OCI-LY7 (cell line): ENCODE data around the gene SRGAP3. TPM values are rescaled to one million over a fixed set of nuclear protein-coding genes. Genes with fewer than 3 reads are reported as not detected.

ENCODE experiments used
- BruUV-seq: library from RNA; stranded (reverse); fragments of 400-500 nt; replicated peaks from 2 replicates; lab custom pipeline; 2021; lab: Mats Ljungman, UMichigan
- CTCF ChIA-PET: fragments of 300-600 bp; sonication (Branson Sonifier 250); formaldehyde crosslinking; loops from one replicate; lab custom pipeline; 2022; ENCODE audit warnings: antibody characterized with exemption; ENCODE audit not compliant: unreplicated experiment; lab: Charles Lee
- POLR2A ChIA-PET: fragments of 300-600 bp; sonication (Branson Sonifier 250); formaldehyde crosslinking; loops from one replicate; lab custom pipeline; 2022; ENCODE audit warnings: antibody characterized with exemption; lab: Charles Lee
- DNase-seq: peaks from one replicate; pipeline ENCODE4 v3.0.0-alpha.2; 2015; ENCODE audit warnings: low spot score
- H2AFZ ChIP-seq: fragments of 200-600 bp; sonication (generic), shearing (Covaris generic); 2 replicates; pipeline ENCODE4 v1.6.1; 2014; ENCODE audit warnings: mild to moderate bottlenecking, antibody characterized with exemption, low read length, moderate library complexity
- H3K27ac ChIP-seq: fragments of 200-600 bp; sonication (generic); 2 replicates; pipeline ENCODE4 v1.5.1; 2014; ENCODE audit warnings: mixed run types, low read depth, mild to moderate bottlenecking, moderate library complexity, low read length, inconsistent platforms; ENCODE audit not compliant: poor library complexity, severe bottlenecking
- H3K36me3 ChIP-seq: fragments of 200-600 bp; sonication (generic); 2 replicates; pipeline ENCODE4 v1.6.1; 2014; ENCODE audit warnings: mild to moderate bottlenecking, antibody characterized with exemption, low read length, moderate library complexity, mixed read lengths; ENCODE audit not compliant: insufficient read depth
- H3K4me1 ChIP-seq: fragments of 200-600 bp; sonication (generic); 2 replicates; pipeline ENCODE4 v1.5.1; 2014; ENCODE audit warnings: mild to moderate bottlenecking, low read length; ENCODE audit not compliant: insufficient read depth, poor library complexity, severe bottlenecking
- H3K4me2 ChIP-seq: fragments of 200-600 bp; sonication (generic); 2 replicates; pipeline ENCODE4 v1.6.1; 2014; ENCODE audit warnings: mild to moderate bottlenecking, low read length
- H3K4me3 ChIP-seq: fragments of 200-600 bp; sonication (generic); 2 replicates; pipeline ENCODE4 v1.5.1; 2014; ENCODE audit warnings: mild to moderate bottlenecking, low read depth, low read length; ENCODE audit not compliant: poor library complexity, severe bottlenecking
- H3K79me2 ChIP-seq: fragments of 200-600 bp; sonication (generic); 2 replicates; pipeline ENCODE4 v1.6.1; 2016; ENCODE audit warnings: low read depth, mild to moderate bottlenecking, low read length, moderate library complexity, mixed read lengths; ENCODE audit not compliant: insufficient read depth
- H3K9me2 ChIP-seq: fragments of 200-600 bp; sonication (generic); 2 replicates; pipeline ENCODE4 v1.6.1; 2016; ENCODE audit warnings: mild to moderate bottlenecking, low read length, mixed read lengths; ENCODE audit not compliant: insufficient read depth
- H3K9me3 ChIP-seq: fragments of 200-600 bp; sonication (generic); 2 replicates; pipeline ENCODE4 v1.6.1; 2014; ENCODE audit warnings: mild to moderate bottlenecking, mixed run types, low read length, mixed read lengths
- H4K20me1 ChIP-seq: fragments of 200-600 bp; sonication (generic); 2 replicates; pipeline ENCODE4 v1.6.1; 2014; ENCODE audit warnings: mild to moderate bottlenecking, antibody characterized with exemption, low read length, moderate library complexity, mixed read lengths; ENCODE audit not compliant: insufficient read depth
- CTCF ChIP-seq: fragments of 200-600 bp; sonication (generic); conservative IDR thresholded peaks from 2 replicates; pipeline ENCODE4 v1.5.1; 2014; ENCODE audit warnings: mild to moderate bottlenecking, antibody characterized with exemption, low read length, moderate library complexity, mixed read lengths
- EZH2phosphoT487 ChIP-seq: fragments of 200-600 bp; sonication (generic); IDR thresholded peaks from 2 replicates; pipeline ENCODE4 v1.6.1; 2018; ENCODE audit warnings: low read depth, borderline replicate concordance, mild to moderate bottlenecking, mixed run types, antibody characterized with exemption, low read length, moderate library complexity, mixed read lengths
- intact Hi-C: fragments of 100-400 bp; cut with micrococcal nuclease; formaldehyde crosslinking; loops from one replicate; pipeline ENCODE4 v1.10.0; 2022; ENCODE audit not compliant: unreplicated experiment
- total RNA-seq, 2 experiments: library from RNA; depleted of rRNA in 1 of 2; stranded (reverse); fragments of >200 nt in 1 of 2; shearing (Covaris generic) in 1 of 2; gene quantifications; 2 replicates each; pipeline ENCODE4 v1.2.3, GENCODE V29; 2014 to 2022

The SRGAP3 gene
- total RNA-seq, 2 experiments from 2014 or later = 1.5 to 1.7 TPM

- ChIA-PET CTCF (no interaction called here), POLR2A (no interaction called here)
- no peak for DNase-seq
- no peak for TF ChIP-seq EZH2phosphoT487
- TF ChIP-seq CTCF = no peak
- Histone ChIP-seq H3K4me1 (no peaks in the 10 kb centered on the region), H3K79me2 (no peaks in the 10 kb centered on the region), H3K36me3 (no peaks in the 10 kb centered on the region), H2AFZ (no peak overlapping the region), H3K9me2 (no peaks in the 10 kb centered on the region), H3K9me3 (no peaks in the 10 kb centered on the region), H3K27ac (no peak overlapping the region), H3K4me2 (no peak overlapping the region), H4K20me1 (no peaks in the 10 kb centered on the region), H3K4me3 (no peak overlapping the region)
- intact Hi-C loops = no loop called here
- BruUV-seq = no TSS peak
Observed at GRCh38 chr3:9185046-9185445, 64.4 kb downstream of the SRGAP3 start.

- H3K4me2 ChIP-seq = no peak overlapping the region
- H3K9me2 ChIP-seq = no peaks in the 10 kb centered on the region
- ChIA-PET POLR2A (no interaction called here), CTCF (no interaction called here)
- no peaks in the 10 kb centered on the region for H3K9me3 ChIP-seq
- no peaks in the 10 kb centered on the region for H4K20me1 ChIP-seq
- no peaks in the 10 kb centered on the region for H3K36me3 ChIP-seq
- BruUV-seq = no TSS peak
- DNase-seq = no peak
- H3K27ac ChIP-seq = no peak overlapping the region
- no peak overlapping the region for H3K4me3 ChIP-seq
- intact Hi-C loops = no loop called here
- TF ChIP-seq EZH2phosphoT487 = no peak
- TF ChIP-seq CTCF = no peak
- no peak overlapping the region for H2AFZ ChIP-seq
- H3K4me1 ChIP-seq = no peaks in the 10 kb centered on the region
- no peaks in the 10 kb centered on the region for H3K79me2 ChIP-seq
Observed at GRCh38 chr3:9184461-9184835, 65.0 kb downstream of the SRGAP3 start.

GRCh38 chr3:9183811-9184460 lies 65.5 kb downstream of the SRGAP3 start:
- no peaks in the 10 kb centered on the region for H3K36me3 ChIP-seq
- H3K4me2 ChIP-seq = no peak overlapping the region
- intact Hi-C loops = no loop called here
- no peaks in the 10 kb centered on the region for H3K79me2 ChIP-seq
- H4K20me1 ChIP-seq = no peaks in the 10 kb centered on the region
- CTCF ChIA-PET = no interaction called here
- no peaks in the 10 kb centered on the region for H3K9me3 ChIP-seq
- POLR2A ChIA-PET = no interaction called here
- DNase-seq = no peak
- no peak overlapping the region for H2AFZ ChIP-seq
- no TSS peak for BruUV-seq
- no peak overlapping the region for H3K27ac ChIP-seq
- TF ChIP-seq CTCF (no peak), EZH2phosphoT487 (no peak)
- H3K4me3 ChIP-seq = no peak overlapping the region
- no peaks in the 10 kb centered on the region for H3K4me1 ChIP-seq
- no peaks in the 10 kb centered on the region for H3K9me2 ChIP-seq
